Measurements from ENCODE around the gene ME3.

- no peak for TF ChIP-seq EZH2phosphoT487 (IDR thresholded peaks at IDR 0.05; ENCODE audit: insufficient read depth, low read depth)
- no peak for TF ChIP-seq EZH2 (IDR thresholded peaks at IDR 0.05; ENCODE audit: insufficient read depth, poor library complexity, severe bottlenecking)
Measured at GRCh38 chr11:86461892-86462291, 210.5 kb downstream of the ME3 start.

Data from GM23248 (cell line).